Vagina (tissue), 2 donors: ENCODE measurements around the gene ZMIZ1.

ENCODE experiments used
- CTCF ChIP-seq, 3 experiments: fragments of 450-650 bp in 2 of 3; fragments of 200-600 bp in 1 of 3; sonication (generic) in 1 of 3; IDR thresholded peaks; one replicate each; pipeline ENCODE4 v1.5.1; 2017 to 2019; ENCODE audit warnings: antibody characterized with exemption in 3 of 3, mild to moderate bottlenecking in 2 of 3, moderate library complexity in 2 of 3
- POLR2A ChIP-seq, 2 donors: fragments of 450-650 bp; IDR thresholded peaks; one replicate each; pipeline ENCODE4 v1.6.1; 2017; ENCODE audit warnings: antibody characterized with exemption in 2 of 2, mild to moderate bottlenecking in 2 of 2, moderate library complexity in 2 of 2

DNA sequence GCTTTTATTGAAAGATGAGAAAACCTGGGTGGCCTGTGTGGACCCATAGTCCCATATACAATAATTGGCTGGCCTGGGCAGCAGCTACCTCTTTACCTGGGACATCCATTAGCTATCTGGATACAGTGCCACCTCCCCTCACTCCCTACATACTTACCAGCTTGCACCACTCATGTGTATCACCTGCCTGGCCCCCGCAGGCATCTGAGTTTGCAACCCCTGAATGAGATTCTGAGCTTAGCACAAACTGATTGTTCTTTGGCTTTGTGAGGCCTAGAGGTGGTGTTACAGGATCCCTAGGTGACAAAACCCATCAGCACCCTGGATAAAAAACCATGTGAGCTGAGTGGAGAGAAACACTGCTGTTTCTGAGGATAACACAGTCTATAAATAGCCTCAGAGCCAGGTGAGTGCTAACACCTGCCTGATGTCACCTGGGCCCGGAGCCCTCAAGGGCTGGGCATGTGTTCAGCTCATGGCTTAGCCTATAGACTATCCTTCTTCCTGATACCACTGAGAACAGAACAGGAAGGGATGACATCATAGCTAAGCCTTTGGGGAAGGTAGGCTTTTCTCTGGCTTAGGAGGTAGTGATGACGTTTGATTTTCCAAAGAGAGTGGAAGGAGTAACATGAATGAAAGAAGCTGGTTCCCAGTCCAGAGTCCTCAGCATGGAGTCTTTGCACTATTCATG lies 275.9 kb downstream of the ZMIZ1 start:
- TF ChIP-seq CTCF (IDR thresholded peaks at IDR 0.05) (no peak), POLR2A (IDR thresholded peaks at IDR 0.05) (no peak)
